HG03039 (cell line): ENCODE measurements around the gene NAV2.

ENCODE experiments used
- ATAC-seq: cut with Tn5 transposase; IDR thresholded peaks from one replicate; pipeline ENCODE4 v1.9.1; 2021; ENCODE audit warnings: mild to moderate bottlenecking, moderate library complexity; ENCODE audit not compliant: unreplicated experiment

Gene NAV2

DNA sequence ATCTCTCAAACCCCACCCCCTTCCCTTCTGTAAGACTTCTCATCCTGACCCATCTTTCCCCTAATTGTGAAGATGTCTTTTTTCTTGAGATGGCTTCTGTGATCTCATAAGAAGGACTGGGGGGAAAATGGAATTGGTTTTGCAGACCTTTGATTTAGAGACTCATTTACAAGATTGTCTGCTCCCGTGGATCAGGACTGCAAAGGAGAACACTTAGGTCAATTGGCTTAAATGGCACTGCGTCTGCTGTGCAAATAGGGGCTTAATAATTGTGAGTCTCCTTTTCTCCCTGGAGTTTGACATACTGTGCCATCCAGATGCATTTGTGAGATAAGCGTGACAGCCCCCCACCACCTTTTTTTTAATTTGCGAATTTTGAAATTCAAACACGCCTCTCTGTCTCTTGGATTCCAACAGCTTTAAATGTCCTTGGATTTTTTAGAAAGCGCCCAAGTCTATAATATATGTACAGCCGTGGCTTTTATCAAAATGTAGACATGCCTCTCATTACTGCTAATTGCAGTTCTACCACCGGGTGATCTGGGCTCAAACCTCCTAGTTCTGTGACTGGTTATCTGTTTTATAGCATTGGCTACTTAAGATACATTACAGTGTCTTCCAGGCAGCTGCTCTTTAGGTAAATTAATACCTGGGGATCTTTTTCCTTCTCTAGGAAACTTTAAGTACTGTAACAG, 297.7 kb downstream of the NAV2 start:
- ATAC-seq = no peak

DNA sequence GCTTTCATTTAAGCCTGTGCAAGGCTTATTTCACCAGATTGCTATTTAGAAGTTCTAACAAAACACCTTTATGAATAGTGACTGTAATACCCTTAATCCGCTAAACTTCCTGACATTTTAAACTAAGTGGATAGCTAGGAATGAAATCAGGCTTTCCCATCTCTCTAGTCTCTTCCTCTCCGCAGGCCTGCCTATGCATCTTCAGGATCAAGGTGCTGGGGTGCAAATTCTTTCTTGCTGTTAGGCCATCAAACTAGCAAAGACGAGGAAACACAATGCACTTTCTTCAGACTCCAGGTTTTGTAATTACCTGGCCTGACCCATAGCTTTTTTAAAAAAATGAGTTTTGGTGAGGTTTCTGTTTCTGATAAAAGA, 298.2 kb downstream of the NAV2 start:
- no peak for ATAC-seq

DNA sequence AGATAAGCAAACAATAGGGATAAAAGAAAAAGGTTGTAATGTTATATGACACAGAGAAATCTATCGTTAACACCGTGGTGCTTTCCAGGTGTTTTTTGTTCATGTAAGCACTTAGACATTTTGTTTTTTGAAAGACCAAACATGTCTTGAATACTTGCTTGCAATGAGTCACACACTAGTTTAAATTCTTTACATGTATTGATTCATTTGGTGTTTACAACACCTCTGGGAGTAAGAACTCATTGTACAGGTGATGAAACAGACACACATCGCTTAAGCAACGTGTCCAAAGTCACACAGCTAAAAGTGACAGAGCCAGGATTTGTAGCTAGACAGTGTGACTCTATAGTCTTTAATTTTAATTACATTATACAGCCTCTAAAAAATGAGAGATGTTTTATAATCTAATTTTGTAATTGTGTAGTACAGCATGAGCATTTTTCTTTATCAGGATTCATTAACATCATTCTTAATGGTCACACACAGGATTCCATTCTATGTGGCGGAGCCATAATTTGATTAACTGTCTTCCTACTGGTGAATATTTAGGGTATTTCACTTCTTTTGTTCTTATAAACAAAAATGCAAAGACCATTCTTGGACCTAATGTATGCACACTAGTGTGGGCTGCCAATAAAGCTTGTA, 298.8 kb downstream of the NAV2 start:
- no peak for ATAC-seq

DNA sequence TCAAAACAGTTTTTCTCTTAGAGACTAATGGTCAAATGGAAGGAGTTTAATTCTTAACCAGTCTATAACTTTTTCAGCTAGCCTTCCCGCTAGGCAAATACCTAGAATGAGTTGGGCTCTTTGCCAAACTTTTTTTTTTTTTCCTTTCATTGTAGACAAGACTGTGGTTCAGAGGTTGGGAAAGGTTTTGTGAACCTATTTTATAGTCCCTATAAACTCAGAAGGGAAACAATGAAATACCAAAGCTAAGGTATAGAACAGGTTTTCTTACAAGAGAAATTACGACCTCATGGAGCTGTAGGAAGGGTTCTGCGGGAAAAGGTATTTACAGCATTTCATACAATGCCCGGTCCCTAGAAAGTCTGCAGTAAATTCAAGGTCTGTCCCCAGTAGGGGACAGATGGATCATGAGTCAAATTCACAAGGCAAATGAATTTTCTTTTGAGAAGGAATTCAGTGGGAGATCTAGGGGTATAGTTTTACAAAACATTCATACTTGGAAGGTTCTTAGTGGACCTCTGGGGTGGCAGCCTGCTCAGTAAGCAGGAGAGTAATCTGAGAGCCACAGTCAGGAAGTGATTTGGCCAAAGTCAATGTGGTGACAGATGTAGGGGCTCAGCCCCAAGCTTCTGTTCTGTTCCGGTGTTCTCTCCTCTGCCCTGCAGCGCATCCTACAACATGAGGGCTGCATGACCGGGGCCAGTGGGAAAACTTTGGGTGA, 300.9 kb downstream of the NAV2 start:
- ATAC-seq = no peak

DNA sequence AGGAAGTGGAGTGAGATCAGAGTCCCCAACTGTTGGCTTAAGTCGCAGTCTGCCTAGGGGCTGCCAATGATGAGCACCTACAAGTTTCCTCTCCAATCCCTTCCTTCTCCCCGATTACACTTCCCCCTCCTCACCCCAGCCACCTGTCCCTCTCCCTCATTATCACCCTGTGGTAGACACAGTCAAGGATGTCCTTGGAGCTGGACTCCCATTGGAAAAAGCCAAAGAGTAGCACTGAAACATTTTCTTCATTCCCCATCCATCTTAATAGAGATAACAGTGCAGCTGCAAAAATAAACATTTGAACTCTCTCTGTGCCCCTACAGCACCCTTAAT, 301.4 kb downstream of the NAV2 start:
- ATAC-seq = no peak

DNA sequence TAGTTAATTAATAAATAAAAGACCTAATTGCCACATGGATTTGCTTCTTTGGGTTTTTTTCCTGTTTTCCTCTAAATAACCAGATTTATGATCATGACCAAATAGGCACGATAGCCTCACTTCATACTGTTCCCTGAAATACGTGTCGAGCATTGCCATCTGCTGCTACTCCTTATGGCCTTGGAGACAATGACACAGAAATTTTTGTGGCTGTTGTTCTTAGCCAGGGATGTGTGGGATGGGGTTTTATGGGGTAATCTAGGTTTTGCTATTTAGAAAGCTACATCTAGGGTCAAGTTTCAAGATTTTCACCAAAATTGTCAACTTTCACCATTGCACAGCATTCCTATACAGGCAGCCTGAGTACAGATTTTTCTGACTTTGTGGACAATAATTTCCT, 302.5 kb downstream of the NAV2 start:
- ATAC-seq = no peak

DNA sequence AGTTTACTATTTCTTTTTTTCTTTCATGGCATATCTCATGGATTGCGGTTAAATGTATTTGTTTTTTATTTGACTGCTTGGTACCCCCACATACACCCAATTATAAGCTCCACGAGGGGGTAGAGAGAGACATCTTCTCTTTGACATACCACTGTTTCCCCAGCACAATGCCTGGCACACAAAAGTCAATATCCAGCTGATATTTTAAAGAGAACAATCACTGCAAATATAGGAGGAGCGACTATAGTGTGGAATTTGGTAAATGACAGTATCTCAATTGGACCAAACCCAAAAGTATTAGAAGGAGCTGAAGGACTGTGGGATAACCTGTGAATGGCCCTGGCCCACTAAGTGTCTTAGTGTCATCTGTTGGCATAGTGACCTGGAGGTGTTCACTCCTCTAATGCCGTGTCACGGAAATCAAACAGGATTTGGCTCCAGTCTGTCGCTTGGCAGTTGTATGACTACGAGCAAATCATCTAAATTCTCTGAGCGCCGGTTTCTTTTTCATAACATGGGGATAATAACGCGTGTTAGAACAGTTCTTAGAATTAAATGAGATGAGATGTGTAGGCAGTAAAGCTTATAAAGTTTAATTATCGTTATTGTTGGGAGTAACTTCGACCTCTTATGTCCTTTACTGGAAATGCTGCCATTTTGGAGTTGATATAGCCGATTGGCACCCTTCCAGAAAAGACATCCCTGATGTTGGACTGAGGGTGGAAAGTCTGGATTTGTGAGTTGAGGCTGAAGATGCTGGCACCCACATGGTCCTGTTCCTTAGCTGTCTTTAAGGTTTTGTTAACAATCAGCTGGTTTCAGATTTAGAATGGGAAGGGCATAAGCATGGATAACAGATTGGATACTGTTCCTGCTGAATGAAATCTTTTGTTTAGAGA, 303.1 kb downstream of the NAV2 start:
- no peak for ATAC-seq

DNA sequence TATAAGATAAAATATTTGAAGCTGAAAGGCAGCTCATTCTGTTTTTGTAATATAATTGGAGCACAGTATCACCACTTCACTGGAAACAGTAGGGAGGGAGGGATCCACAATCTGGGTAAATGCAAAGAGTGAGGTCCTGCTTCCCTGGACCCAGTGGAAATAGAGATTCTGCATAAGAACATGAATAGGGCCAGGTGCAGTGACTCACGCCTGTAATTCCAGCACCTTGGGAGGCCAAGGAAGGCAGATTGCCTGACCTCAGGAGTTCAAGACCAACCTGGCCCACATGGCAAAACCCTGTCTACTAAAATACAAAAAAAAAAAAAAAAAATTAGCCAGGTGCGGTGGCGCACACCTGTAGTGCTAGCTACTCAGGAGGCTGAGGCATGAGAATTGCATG, 303.9 kb downstream of the NAV2 start:
- ATAC-seq = no peak

DNA sequence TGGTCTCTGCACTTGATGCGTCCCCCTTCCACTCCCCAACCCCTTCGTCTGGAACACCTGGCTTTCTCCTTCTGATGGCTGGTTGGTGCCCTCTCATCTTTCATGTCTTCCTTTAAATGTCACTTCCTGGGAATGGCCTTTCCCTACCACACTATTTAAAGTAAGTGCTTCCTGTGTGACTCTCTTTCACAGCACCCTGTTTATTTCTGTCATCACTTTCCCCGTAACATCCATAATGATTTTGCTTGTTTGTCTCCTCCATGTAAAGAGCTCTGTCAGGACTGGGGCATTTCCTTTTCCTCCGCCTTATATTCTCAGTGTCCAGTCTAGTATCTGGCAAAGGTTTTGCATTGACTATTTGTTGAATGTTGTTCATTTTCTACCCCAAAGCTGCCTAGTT, 304.7 kb downstream of the NAV2 start:
- no peak for ATAC-seq

DNA sequence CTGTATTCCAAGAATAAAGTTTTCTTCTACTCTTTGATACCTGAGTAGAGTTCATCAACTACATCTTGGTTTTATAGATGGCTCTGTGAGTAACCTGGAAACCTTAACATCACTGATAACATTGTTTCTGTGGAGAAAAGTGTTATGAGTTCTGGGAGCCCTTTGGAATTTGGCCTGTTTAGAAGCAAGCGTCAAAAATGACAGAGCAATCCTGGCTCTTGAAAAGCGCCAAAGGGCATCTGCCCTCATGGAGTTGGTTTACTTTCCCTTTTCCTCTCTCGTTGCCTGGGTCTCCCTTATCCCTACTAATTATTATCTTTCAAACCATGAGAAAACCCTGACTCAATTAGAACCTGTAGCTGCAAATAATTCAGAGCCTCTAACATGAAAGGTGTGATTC, 307.6 kb downstream of the NAV2 start:
- ATAC-seq = no peak

DNA sequence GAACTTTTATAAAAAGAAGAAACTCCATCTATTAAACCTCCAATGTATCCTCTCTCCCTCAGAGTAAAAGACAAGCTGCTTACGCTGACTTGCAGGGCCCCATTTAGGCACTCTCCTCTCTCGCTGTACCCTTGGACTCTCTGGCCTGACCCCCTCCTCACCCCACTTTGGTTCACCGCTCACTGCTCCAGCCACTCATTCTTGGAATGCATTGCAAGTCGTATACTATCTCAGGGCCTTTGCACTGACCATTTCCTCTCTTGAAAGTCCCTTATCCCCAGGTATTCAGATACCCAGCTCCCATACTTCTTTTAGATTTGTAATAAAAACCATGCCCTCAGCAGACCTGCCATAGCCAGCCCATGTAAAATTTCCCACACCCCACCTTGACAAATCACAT, 308.1 kb downstream of the NAV2 start:
- ATAC-seq = no peak

DNA sequence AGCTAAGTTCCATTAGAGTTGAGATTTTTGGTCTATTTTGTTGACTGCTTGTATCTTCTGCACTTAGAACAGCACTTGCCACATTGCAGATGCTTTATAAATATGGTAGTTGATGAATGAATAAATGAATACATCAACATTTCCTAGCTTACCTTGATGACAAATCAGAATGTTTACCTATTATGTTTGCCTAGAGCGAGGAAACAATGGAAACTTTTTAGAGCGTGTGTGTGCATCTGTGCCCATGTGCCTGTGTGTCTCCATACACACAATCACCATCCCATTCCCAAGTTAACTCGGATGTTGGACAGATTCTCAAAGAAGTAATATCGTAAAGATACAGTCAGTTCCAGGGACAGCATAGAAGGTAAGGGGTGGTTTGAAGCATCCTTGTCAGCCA, 308.6 kb downstream of the NAV2 start:
- ATAC-seq = no peak

DNA sequence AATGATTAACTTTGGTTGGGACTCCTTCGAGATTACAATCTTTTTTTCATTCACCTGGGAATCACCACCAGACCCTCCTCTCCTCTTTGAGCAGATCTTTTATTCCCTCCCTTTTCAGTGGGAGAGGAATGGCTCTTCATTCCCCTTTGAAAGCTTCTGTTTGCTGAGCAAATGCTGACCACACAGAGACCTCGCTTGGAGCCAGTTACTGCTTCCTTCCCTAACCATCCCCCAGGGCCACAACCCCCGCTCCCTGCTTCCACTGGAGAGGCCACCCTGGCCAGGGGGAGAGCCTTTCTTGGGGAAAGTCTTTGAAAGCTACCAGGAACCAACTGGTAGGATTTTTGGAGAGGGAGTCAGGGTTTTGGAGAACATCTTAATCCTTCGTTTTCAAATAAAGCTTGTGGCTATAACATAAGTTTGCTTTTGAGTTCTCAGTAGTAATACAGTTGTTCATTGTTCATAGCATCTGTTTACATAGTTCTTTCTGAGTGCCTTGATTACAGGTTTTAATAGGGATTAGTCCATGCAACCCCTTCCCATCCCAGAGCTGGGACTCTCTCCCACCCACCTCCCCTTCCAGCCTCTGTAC, 309.2 kb downstream of the NAV2 start:
- no peak for ATAC-seq

DNA sequence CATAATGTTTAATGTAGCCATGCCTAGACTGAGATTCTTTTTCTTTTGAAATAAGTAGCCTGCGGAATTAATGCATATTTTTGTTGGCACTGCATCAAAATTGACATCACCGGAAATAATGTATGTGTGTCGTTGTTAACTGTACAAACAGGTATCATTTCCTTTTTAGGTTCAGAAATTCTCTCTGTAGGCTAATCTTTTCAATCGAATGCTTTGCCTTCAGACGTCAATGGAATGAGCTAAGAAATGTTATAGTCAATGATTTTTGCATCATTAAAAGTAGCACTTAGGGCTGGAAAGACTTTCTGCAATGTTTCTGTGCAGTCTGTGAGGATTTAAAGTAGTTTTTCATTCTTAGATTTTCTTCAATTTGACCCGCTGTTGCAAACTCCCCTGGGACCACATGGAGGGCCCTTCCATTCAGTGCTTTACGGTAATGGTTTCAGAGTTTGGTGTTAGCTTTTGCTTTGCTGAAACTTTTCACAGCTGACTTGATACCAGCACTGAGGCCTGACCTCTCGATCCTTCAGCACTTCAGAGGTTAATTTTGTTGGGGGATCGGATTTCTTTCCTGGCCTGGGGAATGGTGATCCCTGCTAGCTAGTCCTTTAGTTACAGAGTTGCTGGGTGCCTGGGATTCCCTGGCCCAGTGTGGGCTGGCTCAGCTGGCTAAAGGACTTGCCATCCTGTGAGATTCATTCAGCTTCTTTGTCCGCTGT, 309.9 kb downstream of the NAV2 start:
- ATAC-seq = no peak

DNA sequence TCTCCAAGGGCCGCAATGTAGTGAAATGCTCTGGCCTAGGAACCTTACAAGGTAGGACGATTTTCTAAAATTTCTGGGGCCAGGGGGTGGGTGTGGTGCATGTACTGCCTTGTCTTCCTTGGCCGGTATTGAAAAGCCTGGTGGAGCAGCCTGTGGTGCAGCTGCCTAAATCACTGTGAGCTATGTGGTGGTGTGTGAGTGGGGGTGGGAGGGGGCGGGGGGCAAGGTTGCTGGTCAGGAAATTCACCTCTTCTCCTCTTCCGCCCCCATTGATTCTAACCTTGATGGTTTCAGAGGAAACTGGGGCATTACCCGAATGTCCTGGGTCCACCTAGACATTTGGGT, 310.4 kb downstream of the NAV2 start:
- ATAC-seq = no peak

DNA sequence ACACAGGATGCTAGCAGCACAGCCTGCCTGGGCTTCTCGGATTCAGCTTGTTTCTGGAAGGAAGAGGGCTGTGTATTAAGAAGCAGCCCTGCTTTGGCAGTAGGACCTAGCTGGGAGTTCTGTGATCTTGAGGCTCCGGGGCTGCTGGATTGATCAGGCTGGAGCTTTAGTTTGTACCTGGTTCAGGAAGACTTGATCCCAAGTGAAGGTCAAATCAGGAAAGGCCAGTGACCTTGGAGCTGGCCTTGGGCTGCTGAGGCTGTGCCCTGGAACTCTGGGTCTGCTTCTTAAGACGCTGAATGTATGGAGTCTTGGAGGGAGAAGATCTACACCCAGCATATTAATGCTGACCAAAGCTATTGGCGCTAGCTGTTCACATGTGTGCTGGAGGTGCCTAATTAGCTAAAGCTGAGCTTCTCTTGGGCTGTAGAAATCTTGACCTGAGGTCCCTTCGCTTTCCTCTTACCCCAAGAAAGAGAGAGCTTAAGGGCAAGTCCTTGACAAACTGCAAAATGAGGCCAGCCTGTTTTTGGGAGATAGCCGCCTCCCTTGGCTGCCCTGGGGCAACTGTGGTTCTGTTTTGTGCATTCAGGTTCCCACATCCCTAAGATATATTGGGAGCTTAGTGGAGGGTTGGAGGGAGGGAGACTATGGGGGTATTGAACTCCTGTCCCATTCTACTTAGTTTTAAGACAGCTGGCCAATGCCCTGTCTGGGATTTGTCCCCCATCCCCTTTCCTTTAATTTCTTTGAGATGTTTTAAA, 311.7 kb downstream of the NAV2 start:
- no peak for ATAC-seq

DNA sequence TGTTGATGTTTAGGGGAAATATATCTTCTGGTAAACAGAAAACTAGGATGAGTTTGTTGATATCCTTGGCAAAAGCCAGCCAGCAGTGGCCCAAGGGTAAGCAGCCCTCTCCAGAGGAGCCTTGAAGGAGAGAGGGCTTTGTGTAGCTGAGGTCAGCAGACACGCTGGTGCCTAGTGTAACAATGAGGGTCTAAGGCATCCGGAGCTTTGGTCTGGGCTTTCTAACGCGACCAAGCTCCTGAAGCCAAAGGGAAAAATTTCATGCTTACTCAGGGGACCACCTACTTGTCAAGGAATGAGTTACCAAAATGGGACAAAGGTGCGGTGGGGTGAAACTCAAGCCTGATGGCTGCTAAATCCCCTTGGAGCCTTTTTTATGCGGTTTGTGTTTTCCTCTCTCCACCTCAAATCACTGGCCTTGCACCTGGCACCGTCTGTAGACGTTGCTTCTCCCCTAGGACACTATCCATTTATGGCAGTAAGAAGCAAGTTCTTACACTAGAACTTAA, 312.7 kb downstream of the NAV2 start:
- ATAC-seq = no peak

DNA sequence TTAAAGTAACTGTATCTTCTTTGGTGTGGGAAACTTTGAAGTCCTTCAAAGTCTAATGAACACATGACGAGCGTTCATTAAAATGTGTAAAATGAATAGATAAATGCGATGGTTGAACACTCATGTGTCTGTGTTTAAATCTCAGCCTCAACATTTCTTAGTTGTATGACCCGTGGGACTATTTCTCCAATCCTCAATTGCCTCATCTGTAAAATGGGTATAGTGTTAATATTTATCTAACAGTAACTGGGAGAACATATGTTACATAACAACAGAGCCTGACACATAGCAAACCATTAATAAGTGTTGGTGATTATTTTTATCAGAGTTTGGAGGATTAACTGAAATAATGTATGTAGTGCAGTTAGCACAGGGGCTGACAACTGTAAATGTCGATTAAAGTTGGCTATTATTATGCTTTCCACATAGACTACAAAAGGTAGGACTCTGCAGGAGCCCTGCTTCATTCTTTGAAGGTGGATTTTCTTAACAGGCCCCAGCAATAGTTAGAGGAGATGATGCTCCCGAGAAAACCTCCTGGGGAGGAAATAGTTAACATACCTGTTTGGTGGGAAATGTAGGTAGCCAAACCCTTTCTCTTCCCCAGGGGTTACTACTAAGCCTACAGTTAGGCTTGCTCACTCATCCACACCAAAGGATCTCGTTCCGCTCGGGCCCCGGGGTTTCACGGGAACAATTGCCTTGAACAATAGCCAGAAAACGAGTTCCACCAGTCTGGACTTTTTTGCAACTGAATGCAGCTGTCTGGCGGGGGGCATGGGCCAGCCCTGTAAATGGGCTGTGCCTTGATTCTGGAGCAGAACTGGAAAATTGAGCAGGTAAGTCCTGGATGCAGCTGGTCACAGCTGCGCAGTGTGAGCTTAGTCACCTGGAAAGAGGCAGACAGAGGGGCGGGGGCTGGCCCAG, 314.3 kb downstream of the NAV2 start:
- ATAC-seq = no peak
